ENCODE measurements around the gene SNTG2. TPM values are rescaled to one million over a fixed set of nuclear protein-coding genes. Genes with fewer than 3 reads are reported as not detected.

SNTG2 gene
- polyA plus RNA-seq, 3 donors, result not detected

GRCh38 chr2:1415501-1415900 is 464.9 kb downstream of the SNTG2 start:
- H3K4me1 Mint-ChIP-seq, result no peaks in the 10 kb centered on the region
- Histone ChIP-seq H2AFZ (ENCODE audit: insufficient read depth, low read depth, low read length, poor library complexity, severe bottlenecking) (no peak overlapping the region), H3K79me2 (ENCODE audit: insufficient read depth, low read length) (no peaks in the 10 kb centered on the region), H3K4me2 (replicated peaks; ENCODE audit: extremely low read depth, low read length, poor library complexity, severe bottlenecking) (no peak overlapping the region), H3K4me1 (ENCODE audit: control insufficient read depth in 1 of 2, insufficient read depth in 2 of 2, low read length in 2 of 2) (no peaks in the 10 kb centered on the region), H3K9me3 (replicated peaks in 1 of 2; ENCODE audit: control insufficient read depth in 1 of 2, insufficient read depth in 1 of 2, low read length in 2 of 2) (no peaks in the 10 kb centered on the region), H3K36me3 (replicated peaks in 1 of 2; ENCODE audit: control insufficient read depth in 1 of 2, insufficient read depth in 2 of 2, low read length in 2 of 2) (no peaks in the 10 kb centered on the region), H3K27ac (ENCODE audit: low read depth in 1 of 2, low read length in 2 of 2) (no peak overlapping the region), H3K9ac (ENCODE audit: insufficient read depth, low read length, poor library complexity, severe bottlenecking) (no peak overlapping the region), H3K4me3 (replicated peaks in 1 of 3; ENCODE audit: low read depth in 2 of 3, low read length in 3 of 3) (no peak overlapping the region), H4K20me1 (ENCODE audit: insufficient read depth, low read length) (no peaks in the 10 kb centered on the region), H3K27me3 (ENCODE audit: control insufficient read depth in 2 of 2, insufficient read depth in 2 of 2, low read length in 2 of 2) (no peaks in the 10 kb centered on the region)
- H3K27me3 Mint-ChIP-seq (ENCODE audit: low read depth in 3 of 3), result peaks cover 0 to 11% (median 2%) of the 10 kb centered on the region in 3 donors
- no peak overlapping the region for H3K4me3 Mint-ChIP-seq
- H3K36me3 Mint-ChIP-seq, result no peaks in the 10 kb centered on the region
- 92% methylated on average over 5 of the region's 6 CpGs for WGBS (ENCODE audit: insufficient coverage)
- H3K9me3 Mint-ChIP-seq, result peaks cover 0 to 1% (median 0%) of the 10 kb centered on the region in 7 donors
- DNase-seq, result no peak
- H3K27ac Mint-ChIP-seq, result no peak overlapping the region
- intact Hi-C loops (cut with micrococcal nuclease), result no loop called here
- no peak for TF ChIP-seq CTCF (IDR thresholded peaks at IDR 0.05)

Measured in CD14-positive monocyte (primary cell).